Germinal center (tissue), 1 donor: ENCODE measurements around the gene HMX1.

Experiments
- DNase-seq: peaks from one replicate; pipeline ENCODE4 v3.0.0; 2012; ENCODE audit warnings: mixed read lengths, low spot score

The HMX1 gene

DNA sequence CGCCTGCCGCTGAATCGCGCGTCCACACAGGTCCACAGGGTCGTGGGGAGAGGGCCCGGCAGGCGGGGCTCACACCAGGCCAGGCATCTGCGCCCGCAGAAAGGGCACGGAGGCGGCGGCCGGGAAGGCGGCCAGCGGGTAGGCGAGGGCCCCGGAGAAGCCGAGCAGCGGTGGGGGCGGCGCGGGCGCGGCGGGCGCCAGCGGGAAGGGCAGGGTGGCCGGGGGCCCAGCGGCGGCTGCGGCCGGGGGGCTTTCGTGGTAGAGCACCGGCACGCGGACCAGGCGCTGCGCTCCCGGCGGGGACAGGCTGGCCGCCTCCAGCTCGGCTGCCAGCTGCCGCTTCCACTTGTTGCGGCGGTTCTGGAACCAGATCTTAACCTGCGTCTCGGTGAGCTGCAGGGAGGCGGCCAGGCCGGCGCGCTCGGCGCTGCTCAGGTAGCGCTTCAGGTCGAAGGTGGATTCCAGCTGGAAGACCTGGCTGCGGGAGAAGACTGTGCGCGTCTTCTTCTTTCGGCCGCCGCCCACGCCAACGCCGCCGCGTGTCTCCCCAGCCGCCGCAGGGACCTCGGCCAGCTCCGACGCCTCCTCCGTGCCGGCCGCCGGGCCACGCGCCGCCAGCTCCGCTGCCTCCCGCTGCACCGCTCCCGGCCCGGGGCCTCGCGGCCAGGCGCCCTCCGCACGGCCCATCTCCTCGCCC, 3.9 kb downstream of the HMX1 start:
- DNase-seq, result no peak

DNA sequence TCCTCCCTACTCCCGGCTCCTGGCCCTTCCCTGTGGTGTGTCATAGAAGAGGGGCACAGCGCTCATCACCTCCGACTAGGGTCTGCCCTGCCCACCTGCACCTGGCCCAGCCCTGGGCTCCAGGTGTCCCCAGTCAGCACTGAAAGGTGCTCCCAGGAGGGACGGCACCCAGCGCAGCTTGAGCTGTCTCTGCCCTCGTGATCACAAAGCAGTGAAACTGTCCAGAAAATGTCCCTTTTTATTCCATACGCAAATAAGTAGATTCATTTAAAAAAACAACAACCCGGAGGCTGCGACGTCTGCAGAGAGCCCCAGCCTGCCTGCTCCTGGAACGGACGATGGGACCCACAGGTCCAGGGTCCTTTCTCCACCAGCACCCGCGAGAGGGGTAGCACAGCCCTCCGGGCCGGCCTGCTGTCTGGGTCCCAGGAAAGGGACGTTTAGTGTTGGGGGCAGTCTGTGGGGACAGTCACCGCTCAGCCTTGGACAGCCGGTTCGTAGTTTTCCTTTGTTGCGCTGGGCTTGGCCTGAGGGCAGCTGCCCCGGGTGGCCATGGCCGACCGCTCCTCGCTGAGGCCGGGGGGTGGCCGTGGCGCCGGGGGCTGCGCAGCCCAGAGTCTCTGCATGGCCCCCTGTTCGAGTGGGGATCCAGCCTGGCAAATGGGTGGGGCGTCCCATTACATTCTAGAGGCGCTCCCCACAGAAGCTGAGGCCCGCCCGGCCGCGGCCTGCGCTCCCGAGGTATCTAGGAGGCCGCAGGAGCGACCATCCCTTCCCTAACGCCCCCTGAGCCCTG, 4.6 kb downstream of the HMX1 start:
- DNase-seq, result no peak

DNA sequence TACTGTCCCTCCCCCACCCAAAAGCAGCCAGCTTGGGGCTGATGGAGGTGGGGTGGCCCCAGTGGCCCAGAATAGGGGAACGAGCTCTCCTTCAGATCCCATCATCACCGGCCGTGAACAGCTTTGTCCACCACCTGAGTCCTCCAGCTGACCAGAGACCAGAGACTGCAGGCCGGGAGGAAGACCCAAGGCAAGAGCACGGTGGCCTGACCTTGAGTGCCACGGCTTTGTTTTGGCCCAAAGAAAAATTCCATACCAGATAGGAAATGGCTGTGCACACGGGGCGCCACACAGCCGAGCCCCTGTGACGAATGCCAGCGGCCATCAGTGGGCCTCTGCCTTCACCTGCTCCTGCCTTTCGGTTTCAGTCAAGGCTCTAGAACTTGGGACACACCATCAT, 5.2 kb downstream of the HMX1 start:
- DNase-seq, result no peak

DNA sequence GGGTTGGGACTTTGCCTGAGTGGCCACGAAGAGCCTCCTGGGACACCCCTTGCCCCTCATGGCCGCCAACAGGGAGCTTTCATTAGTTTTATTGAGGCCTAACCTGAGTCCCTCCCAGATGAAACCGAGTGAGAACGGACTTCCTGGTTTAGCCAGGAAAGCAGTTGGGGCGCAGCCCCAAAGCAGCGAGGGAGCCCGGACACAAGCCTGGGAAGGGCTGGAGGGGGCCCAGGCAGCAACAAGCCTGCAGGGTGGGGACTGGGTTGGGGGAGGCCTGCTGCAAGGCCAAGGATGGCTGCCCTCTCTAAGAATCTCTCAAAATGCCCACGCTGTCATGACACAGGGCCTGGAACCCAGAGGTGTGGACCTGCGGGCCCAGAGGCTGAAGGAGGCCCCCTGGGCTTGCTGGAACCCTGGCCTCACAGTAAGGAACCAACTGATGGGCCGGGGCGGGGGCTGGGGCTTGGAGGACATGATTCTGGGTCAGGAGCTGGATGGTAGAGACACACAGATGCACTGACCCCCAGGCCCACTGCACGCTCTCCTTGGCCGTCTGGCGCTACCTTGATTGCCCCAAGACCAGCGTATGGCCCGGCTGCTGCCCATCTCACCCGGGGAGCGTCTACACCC, 5.8 kb downstream of the HMX1 start:
- DNase-seq, result no peak

DNA sequence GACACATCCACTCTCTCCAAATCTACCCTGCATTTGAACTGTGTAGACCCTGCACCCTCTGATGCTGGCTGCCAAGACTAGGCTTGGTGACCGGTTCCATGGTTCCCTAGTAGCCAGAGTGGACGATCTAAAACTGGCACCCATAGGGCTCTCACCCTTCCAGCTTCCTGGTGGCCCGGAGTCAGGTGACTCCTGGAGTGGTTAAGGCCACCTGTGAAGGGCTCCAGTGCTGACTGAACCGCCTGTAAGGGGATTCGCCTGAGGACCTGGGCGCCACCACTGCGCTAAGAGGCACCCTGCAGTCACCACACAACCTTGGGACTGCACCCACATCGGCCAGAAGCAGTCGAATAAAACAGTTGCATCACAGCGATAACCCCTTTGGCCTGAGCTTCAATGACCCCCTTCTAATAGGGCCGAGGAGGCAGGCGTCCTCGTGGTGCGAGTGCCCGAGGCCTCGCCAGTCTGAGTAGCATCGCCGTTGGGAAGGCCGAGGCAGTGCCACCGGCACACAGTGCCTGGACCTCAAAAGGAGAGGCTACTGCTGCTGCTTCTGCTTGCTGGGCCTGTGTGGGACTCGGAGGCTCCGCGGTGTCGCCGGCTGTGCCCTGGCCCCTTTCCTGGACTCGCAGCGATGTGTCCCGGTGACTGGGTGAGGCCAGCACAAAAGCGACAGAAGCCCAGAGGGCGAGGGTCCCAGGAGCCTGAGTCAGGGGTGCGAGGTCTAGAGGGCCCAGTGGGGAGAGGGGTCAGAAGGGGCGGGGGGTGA, 6.5 kb downstream of the HMX1 start:
- no peak for DNase-seq

DNA sequence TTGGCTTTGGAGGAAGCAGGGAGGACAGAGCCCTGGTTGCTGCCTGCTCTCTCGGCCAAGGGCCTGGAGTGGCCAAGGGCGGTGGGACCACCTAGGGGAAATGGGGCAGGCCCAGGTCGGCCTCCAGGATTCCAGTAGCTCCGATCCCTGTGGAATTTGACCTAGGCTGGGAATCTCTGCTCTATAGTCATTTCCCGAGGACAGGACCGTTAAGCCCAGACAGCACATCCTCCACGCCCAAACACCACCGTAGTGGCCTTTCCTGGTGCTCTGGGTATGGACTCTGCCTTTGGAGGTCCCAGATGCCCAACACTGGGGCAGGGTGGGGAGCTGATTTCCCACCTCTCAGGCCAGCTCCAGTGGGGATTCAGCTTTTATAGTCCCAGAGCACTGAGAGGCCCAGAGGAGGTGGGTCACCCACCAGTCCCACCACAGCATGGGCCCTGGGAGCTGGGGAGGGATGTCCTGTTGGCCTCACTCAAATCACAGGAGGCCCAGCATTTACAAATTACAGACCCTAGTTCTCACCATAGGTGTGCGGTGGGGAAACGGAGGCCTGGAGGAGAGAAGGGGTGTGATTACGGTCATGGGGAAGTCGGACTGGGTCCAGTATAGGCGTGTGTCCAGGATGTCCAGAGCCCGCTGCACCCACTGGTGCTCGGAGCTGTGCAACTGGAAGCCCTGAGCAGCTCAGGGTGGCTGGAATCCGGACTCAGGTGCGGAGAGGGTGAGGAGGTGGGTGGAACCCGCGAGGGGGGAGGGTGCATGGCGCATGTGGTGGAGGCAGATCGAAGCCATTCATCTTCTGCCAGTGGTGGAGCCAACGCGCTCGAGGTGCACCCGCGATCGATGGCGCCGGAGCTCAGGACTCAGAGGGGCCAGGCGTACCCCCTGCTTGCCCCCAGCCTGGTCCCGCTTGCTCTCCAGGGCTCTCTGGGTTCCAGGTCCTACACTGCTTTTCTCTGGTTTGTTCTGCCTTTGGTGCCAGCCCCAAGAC, 7.7 kb downstream of the HMX1 start:
- no peak for DNase-seq

DNA sequence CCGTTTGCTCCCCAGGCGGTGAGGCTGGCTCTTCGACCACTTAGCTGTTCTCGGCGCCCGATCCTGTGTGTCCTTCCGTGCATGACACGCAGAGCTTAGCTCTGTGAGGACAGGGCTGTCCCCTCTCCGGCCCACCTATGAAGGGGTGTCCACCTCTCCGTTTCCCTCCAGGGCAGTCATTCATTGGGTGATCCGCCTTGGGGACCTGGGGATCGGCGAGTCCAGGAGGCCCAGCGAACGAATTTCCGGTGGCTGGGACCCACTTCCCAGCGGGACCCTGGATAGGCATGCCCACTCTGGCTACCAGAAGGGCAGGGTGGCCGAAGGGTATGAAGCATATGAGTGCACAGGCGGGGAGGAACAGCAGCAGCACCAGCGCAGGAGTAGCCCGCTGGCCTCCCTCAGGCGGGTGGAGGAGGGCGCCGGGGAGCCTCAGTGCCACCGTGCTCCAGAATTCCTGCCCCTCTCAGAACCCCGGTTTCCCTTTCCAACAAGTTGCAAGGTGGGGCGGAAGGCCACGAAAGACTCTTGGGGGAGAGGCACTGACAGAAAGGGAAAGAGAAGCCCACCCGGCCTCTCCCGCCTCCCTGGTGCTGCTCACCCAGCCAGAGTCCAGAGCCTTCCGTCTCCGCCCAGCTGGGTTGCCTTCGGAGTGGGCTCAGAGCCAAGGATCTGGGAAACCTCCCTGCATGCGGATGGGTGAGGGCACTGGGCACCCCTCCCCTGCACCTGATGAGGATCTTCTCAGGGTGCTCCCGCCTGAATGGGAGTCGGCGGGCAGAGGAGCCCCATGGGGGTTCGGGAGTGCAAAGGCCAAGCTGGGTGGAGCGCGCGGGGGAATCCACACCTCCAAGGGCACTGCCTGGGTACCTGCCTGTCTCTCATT, 8.6 kb downstream of the HMX1 start:
- no peak for DNase-seq

DNA sequence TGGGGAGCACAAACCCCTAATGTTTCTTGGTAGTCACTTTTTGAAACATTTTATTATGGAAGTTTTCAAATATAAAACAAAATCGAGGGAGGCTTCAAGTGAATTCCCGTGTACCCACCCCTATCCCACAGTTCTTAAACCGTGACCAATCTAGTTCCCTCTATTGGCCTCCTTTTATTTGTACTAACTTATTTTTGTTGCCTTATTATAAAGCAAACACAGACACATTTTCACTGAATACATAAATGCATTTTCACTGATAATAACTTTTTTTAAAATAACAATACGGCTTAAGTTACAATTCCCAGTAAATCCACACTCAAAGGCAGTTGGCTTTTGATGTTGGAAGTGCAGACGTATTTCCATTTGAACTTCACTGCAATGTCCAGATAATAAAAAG, 9.3 kb downstream of the HMX1 start:
- DNase-seq, result no peak

DNA sequence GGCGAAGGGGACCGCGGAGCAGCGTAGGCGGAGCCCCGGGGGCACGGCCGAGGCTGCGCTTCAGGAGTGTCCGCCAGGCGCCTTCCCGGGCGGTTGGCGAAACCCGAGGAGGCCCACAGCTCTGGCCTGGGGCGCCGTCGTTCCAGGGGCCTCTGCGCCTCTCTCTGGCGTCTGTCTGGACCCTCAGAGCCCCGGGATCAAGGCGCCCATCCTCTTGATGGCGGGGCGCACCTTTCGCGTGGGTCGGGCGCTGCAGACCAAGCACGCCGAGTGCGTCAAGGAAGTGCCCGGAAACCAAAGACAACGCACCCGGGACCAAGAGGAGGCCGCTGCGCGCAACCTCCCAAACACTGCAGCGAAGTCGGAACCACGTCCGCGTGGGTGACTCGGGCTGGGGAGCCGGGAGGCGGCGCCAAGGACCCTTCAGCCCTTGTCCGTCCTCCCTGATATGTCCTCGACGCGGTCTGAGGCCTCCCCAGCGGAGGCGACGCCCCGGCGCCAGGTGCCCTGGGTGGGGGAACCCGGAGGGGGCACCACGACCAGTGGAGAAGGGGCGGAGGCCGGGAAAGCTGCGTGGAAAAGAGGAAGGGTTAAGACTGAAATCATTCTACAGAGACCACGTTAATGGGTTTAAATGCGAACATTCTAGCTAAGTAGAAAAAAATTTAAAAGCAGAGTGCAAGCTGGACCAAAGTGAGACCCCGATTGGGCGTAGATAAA, 9.9 kb downstream of the HMX1 start:
- no peak for DNase-seq

DNA sequence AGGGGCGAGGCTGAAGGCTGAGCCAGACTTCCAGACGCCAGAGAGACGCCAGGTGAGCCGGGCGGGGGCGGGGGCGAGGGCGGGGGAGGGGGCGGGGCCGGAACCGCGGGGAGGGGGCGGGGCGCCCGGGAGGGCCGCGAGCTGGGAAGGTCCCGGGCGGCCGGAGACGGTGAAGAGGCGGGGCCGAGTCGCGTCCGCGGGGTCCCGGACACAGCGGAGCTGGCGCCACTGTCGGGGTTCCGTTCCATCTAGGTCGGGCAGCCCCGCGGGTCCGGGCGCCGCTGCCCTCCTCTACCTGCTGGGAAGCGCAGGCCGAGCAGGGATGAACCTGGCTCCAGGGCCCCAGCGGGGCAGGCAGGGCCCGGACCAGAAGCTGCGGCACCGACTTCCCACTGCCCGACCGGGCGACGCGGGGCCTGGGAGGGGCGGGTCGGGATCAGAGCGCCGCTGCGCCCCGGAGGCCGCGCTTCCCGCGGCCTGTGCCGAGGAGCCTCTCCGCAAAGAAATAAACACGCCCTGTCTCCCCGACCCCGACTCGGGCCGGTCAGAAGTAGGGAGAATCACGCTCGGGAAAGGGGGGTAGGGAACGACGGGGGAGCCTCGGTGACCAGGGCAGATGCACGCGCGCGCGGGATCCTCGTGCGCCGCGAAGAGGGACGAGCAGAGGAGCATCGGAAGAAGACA, 10.6 kb downstream of the HMX1 start:
- no peak for DNase-seq

DNA sequence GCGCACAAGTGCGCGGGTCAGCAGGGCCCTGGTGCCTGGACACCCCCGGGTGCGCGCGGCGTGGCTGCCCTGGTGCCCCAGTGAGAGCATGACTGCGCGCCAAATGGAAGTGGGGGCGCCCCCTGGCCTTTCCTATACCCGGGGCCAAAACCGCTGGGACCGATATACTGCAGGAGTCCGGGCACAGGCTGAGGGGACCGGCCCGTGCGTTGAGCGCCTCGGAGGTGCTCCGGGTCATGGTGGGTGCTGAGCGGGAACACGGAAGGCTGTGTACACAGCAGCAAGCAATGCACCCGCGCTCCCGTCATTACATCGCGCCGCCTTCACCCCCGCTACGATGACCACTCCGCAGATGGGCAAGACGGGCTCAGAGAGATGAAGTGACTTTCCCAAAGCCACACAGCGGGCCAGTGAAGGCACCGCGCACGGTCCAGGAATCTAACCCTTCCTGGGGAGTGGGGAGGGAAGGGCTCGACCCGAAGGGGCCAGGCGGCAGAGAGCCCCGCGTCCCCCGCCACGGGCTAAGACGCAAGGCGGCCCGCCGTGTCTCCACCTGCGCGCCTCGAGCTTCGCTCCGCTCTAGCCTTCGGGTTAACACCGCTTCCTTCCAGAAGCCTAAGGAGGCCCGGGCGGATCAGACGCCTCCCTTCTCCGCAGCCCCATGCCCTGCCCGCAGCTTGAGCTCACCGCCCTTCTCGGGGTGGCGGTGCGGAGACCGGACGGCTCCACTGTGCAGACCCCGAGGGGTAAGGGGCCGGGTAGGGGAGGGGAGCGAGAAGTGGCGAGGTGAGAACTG, 11.3 kb downstream of the HMX1 start:
- no peak for DNase-seq

DNA sequence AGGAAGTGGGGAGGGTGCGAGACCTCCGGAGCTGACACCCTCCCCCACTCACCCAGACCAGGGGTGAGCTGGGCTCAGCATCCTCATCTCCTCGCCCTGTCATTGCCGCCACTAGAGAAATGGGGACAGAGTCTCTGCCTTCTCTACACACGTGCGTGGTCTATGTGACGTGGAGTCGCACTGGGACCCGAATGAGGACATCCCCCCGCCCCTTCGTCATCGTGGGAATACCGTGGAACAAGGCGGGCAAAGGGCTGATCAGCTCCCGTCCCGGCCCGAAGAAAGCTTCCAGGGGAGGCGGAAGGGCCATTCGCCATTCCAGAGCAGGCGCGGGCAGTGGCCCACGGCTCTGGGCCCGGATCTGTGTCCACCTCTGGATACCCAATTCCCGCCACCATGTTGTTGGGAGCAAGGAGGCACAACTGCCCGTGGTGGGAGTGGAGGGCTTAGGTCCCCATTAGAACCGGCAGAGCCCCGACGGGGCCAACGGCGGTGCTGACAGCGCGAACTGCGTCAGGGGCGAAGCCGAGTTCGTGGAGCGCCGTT, 12.0 kb downstream of the HMX1 start:
- DNase-seq, result no peak

DNA sequence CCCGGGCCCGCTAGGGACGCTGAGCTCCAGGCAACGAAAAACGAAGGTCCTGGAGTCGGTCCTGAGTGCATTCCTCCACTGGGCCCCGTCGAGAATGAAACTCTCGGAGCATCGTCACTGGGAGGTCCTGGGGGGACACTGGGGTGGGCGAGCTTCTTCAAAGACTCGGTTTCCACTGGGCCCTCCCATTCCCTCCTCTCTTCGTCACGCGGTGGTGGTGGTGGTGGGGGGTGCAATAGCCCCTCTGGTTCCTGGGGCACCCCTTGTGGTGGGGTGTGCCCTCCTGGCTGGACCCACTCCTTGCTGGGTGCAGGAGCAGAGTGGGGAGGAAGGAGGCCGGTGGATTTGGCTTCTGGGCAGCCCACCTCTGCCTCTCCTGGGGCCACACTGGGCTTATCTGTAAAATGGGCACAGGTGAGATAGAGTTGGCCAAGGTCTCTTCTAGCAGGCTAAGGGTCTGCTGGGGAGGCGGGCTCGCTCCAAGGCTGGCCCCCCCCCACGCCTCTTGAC, 12.9 kb downstream of the HMX1 start:
- no peak for DNase-seq

DNA sequence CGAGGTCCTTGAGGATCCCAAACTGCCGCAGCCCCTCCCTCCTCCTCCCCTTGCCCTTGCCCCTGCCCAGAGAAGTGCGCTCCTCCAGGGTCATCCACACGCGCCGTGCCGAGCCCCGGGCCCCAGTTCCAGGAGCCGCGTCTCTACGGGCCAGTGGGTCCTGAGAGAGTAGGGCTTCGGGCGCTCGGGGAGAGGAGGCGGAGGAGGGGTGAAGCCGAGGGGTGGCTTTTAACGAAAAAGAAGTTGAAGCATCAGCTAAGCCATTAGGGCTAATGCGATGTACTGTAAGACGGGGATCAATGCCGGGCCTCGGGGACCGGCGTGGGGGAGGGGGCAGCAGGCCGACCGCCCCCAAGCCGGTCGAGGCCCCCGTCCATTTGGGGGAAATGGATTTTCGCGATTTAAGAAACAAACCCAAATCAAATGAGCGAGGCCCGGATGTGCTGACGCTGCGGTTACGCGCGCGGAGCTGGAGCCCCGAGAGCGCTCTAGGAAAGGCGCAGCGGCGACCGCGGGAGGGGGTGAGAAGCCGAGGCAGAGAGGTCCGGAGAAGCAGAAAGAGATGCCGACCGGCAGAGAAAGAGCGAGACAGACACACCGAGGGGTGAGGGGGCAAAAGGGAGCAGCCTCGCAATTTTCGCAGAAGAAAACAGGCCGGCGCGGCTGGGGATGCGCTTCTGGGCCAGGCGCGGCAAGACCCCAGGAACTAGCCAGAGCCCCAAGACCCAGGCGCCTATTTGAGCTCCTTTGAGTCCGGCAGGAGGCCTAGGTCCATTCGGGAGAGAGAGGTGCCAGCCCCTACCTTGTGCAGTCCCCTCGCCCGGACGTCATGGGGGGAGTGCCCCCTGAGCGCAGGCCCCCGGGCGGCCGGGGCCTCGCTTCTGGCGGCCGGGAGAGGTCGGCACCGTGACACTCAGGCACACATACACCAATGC, 13.6 kb downstream of the HMX1 start:
- no peak for DNase-seq

DNA sequence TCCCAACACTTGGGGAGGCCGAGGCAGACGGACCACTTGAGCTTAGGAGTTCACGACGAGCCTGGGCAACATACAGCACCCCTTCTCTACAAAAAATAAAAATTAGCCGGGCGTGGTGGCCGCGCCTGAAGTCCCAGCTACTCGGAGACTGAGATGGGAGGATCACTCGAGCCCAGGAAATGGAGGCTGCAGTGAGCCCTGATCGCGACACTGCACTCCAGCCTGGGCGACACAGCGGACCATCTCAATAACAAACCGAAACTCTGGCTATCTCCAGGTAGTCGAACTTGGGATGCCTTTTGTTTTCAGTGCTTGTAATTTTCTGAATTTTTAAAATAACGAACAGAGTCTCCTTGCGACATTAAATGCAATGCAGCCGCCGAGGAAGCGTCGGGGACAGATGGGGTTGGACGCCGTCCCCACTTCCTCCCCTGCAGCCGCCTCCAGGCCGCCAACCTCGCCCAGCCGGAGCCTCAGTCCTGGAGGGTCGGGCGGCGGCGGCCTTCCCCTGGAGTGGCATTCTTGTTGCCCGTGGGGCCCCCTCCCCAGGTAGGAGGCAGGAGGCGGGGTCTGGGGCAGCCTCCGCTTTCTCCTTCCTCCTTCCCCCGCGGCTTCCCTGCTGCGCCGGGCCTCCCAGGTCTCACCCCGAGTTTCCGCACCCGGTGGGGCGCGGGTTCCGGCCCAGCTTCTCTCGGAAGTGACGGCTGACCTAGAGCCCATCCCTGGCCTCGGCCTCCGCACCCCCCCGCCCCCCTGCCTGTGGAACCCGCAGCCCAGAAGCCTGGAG, 14.6 kb downstream of the HMX1 start:
- no peak for DNase-seq

DNA sequence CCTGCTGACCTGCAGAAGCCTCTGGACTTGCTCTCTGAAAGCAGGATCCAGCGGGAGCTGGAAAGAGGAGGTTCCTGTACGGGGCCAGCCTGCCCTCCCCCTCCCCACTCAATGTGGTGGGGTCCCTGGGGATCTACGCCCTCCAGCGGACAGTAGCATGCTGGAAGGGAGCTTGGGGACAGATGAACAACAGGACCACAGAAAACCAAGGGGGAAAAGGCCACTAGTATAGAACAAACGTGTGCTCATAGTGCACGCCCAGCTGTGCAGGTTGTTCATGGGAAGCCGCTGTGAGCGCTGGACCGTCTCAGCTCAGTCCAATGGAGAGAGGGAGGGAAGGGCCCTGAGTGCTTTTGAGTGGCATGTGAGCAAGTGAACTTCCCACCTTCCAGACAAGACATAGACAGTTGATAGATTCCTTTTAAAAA, 15.8 kb downstream of the HMX1 start:
- DNase-seq, result no peak
